NCI-H69 (cell line): ENCODE results near the gene GAB2.

ENCODE experiments used
- DNase-seq: peaks from one replicate; lab custom pipeline; 2025; lab: John Stamatoyannopoulos, UW

GAB2 gene

GRCh38 chr11:78427615-78428265, 10.1 kb upstream of the GAB2 start:
- DNase-seq: no peak

- no peak for DNase-seq
These were observed 9.2 kb upstream of the GAB2 start for GRCh38 chr11:78426845-78427244.

- DNase-seq: no peak
These were observed 7.9 kb upstream of the GAB2 start for GRCh38 chr11:78425399-78426070.

DNA sequence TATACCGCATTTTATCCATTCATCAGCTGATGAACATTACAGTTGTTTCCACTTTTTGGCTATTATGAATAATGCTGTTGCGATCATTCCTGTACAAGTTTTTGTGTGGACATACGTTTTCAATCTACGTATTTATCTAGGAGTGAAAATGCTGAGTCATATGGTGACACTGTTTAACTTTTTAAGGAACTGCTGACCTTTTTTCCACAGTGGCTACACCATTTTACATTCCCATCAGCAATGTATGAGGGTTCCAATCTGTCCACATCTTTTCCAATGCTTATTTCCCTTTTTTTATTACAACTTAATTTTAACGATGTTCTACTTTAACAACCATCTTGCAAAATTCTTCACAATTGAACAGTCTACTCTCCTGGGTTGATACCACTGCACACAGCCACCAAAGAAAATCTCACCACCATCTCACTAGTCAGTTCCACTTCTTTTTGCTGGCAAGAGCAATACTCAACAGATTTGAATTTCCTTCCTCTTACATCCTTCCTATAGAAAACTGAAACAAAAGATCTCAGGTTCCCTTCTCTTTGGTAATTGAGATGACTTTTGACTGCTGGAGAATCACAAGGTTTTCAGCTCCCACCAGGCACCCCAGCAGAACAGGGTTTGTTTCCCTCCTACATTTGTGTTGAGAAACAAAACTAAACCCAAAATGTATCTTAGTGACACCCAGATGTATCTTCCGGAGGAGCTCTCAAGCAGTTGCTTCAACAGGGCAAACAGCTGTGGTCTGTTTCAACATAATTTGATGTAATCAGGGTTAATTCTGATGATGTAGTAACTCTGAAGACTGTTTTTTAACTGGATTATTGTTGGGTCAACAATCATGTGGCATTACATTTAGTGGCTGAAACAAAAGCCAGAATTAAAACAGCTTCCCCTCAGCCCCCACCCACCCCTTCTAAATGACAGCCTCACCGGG, 7.0 kb upstream of the GAB2 start:
- peak; percentile 53 for DNase-seq

DNA sequence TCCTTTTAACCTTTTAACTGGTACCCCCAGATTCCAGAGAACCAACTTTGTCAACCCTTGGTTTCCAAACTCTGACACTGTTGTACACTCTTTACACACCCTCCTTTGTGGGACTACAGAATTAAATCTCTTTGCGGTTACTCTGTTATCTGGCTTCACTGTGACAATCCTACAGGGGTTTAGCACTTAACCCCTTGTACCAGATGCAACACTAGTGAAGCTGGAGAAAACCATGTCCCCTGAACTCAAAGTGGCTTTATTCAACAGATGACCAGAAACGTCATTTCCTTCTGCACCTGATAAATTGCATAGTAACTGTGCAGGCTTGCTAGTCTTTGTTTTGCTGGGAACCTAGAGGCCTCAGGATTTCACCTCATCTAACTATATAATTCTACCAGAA, 5.6 kb upstream of the GAB2 start:
- no peak for DNase-seq

- peak; percentile 73 for DNase-seq
These were observed 3.2 kb upstream of the GAB2 start for GRCh38 chr11:78420796-78421209.

DNA sequence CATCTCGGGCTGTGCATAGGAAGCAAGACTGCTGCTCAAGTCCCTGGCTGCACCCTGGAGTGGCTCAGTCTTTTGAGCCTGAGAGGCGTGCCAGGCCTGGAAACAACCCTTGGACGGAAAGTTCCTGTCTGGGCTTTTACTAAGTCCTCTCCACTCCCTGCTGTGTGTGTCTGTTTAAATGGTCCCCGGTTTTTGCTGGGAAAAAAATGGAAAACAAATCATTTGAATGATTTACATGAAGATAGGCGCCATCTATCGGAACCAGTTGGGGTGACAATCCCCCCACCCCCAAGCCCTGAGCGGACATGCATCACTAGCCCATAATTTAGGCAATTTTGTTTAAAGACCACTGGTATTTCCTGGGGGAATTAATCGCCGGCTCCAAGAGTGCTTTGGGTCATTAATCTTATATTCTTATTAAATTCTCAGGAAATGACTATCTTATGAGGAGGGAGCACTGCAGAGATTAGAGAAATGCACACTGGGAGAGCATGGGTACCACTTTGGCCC, 2.7 kb upstream of the GAB2 start:
- DNase-seq: peak; percentile 85

GRCh38 chr11:78419327-78419726, 1.7 kb upstream of the GAB2 start:
- DNase-seq: peak; percentile 32

DNA sequence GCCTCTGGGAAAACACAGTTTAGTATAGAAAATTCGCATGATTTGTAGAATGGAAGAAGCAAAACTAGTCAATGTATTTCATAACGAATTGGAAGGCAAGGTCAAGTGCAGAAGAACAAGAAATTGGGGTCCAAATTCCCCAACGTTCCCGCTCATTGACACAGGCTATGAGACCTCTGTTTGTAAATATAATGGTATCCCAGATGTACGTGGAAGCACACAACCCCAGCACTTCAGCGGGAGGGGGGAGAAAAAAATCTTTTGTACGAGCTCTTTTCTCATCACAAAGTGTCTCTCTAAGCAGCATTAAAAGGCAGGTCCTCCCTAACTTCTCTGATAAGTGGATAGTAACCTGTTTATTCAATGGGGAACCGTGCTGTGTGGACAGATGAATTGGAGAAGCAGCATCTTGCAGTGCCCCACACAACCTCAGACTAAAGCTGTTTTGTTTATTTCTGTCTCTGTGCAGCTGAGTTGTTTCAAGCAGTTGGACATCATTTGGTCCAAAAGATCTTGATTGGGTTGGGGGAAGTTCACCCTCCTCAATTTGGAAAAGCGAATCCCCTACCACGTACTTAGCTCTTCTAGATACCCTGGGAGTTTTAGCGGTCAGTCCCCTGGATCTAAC, 1.1 kb upstream of the GAB2 start:
- peak; percentile 60 for DNase-seq

- DNase-seq: peak; percentile 98
These were observed 416 bp upstream of the GAB2 start for GRCh38 chr11:78417888-78418583.

DNA sequence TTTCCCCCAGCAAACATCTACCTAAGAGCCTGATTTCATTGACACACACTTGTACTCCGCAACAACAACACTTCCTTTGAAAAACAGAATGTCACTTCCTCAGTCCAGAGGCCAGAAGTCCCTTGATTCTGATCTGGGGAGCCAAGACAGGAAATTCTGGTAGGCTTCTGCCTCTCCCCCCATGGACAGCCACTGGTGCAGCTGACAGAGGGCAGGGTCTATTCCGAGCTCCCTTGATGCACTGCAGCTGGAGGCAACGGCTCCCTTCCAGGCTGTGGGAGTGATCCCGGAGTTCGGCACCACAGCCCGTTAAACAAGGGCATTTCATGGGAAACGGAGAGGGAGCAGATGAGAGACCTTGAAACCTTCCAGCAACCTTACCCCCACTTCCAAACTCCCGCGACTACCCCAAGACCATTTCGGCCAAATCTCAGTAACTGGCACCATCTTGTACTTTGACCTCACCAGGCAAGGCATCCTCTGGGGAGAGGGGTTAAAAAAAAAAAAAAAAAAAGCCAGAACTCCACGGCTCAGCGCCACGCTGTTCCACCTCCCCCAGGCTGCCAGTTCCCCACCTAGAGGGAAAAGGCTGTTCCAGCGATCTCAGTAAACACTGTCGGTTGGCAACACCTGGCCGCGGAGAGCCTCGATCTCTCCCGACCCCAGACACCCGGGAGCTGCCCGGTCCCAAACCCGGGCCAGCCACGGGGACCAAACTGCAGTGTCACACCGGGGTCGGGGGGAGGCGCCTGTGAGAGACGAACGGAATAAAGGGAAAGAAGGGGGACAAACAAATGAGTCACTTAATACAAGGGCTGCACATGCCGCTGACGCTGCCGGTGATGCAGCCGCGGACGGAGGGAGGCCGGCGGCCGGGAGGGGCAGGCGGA, 1.1 kb downstream of the GAB2 start:
- peak; percentile 92 for DNase-seq

DNA sequence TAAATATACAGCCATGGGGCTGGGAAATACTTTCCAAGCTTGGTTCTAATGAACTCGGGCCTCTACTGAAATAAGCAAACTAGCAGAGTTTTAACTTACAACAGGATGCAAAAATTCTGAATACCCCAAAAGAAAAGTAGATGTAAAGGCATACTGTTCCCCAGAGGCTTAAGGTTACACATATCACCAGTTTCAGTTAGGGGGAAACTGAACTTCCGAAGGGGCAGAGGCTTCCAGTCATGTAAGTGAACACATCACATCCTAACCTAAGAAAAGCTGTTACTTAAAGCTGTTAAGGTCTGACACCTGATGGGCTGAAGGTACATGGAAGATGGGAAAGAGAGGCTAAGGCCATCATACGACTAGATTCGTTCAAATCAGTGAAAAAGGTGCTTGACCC, 2.3 kb downstream of the GAB2 start:
- no peak for DNase-seq

- peak; percentile 57 for DNase-seq
These were observed 3.1 kb downstream of the GAB2 start for GRCh38 chr11:78414321-78415051.

DNA sequence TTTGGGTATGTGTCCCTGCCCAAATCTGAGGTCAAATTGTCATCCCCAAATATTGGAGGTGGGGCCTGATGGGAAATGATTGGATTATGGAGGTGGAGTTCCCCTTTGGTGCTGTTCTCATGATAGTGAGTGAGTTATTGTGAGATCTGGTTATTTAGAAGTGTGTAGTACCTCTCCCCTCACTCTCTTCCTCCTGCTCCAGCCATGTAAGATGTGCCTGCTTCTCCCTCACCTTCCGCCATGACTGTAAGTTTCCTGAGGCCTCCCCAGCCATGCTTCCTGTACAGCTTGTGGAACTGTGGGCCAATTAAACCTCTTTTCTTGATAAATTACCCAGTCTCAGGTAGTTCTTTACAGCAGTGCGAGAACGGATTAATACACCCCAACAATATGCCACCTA, 9.0 kb downstream of the GAB2 start:
- no peak for DNase-seq

DNA sequence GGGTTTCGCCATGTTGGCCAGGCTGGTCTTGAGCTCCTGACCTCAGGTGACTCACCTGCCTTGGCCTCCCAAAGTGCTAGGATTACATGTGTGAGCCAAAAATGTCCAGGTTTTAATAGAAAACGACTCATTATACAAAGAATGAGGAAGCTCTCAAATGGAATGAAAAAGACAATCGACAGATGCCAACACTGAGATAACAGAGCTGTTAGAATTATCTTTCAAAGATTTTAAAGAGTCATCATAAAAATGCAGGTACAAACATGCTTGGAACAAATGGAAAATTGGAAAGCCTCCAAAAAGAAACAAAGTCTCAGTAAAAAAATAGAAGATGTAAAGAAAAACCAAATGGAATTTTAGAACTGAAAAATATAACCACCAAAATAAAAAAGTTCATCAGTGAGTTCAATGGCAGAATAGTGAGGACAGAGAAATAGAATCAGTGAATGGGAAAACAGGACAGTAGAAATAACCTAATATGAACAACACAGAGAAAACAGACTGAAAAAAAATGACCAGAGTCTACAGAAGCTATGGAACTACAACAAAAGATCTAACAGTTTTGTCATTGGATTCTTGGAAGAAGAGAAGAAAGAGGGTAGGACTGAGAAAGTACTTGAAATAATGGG, 10.9 kb downstream of the GAB2 start:
- DNase-seq: no peak

DNA sequence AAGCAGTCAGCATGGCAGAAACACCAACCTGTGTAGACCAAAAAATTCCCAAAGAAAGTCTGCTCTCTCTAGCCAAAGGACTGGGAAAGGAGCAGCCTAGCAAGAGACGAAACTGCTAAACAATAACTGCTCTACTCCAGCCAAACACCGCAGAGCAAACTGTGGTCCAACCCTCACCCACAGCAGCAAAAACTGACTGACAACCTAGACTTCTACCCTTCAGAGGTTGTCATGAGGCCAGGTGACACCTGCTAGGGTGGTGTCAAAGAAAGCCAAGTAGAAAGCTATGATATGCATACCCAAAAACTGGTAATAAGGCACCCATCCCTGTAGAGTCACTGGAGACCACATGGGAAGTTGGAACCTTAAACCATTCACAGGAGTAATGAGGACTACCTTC, 11.8 kb downstream of the GAB2 start:
- DNase-seq: no peak

GRCh38 chr11:78403781-78404180, 13.8 kb downstream of the GAB2 start:
- no peak for DNase-seq

- no peak for DNase-seq
These were observed 14.8 kb downstream of the GAB2 start for GRCh38 chr11:78402847-78403246.

DNA sequence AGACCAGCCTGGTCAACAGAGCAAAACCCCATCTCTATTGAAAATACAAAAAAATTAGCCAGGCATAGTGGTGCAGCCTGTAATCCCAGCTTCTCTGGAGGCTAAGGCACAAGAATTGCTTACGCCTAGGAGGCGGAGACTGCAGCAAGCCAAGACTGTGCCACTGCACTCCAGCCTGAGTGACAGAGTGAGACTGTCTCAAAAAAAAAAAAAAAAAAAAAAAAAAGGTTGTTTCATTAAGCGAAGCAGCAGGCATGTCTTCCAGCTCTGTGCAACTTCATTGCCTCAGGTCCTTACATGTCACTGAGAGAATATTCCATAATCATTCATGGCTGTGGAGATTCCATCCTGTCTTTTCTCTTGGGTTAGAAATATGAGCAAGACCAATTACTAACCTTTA, 16.9 kb downstream of the GAB2 start:
- DNase-seq: no peak
